Subcutaneous abdominal adipose tissue (tissue), 5 donors: ENCODE measurements around the gene INPP5A.

Experiments used
- H3K27ac ChIP-seq: one replicate; pipeline ENCODE4 v1.7.0; 2013; ENCODE audit warnings: low read depth, mild to moderate bottlenecking, inconsistent platforms, low read length, moderate library complexity
- H3K27me3 ChIP-seq, 5 donors: one replicate each; pipeline ENCODE4 v1.7.0; 2013; ENCODE audit warnings: low read length in 5 of 5, inconsistent platforms in 1 of 5; ENCODE audit not compliant: control insufficient read depth in 5 of 5, insufficient read depth in 4 of 5
- H3K36me3 ChIP-seq, 5 donors: one replicate each; pipeline ENCODE4 v1.7.0; 2013; ENCODE audit warnings: low read length in 5 of 5; ENCODE audit not compliant: control insufficient read depth in 5 of 5, insufficient read depth in 5 of 5
- H3K4me1 ChIP-seq, 5 donors: one replicate each; pipeline ENCODE4 v1.7.0; 2013; ENCODE audit warnings: low read length in 5 of 5, mild to moderate bottlenecking in 3 of 5, moderate library complexity in 1 of 5; ENCODE audit not compliant: control insufficient read depth in 5 of 5, insufficient read depth in 5 of 5
- H3K4me3 ChIP-seq, 5 donors: one replicate each; pipeline ENCODE4 v1.7.0; 2013; ENCODE audit warnings: low read length in 5 of 5, low read depth in 1 of 5
- H3K9ac ChIP-seq, 5 donors: one replicate each; pipeline ENCODE4 v1.7.0; 2013; ENCODE audit warnings: low read length in 5 of 5, mild to moderate bottlenecking in 4 of 5, moderate library complexity in 3 of 5
- H3K9me3 ChIP-seq, 5 donors: one replicate each; pipeline ENCODE4 v1.7.0; 2013; ENCODE audit warnings: low read length in 5 of 5; ENCODE audit not compliant: control insufficient read depth in 5 of 5
- donor health status: healthy.
- donor health status: healthy.
- donor health status: healthy.
- donor health status: healthy.
- donor health status: healthy.

INPP5A gene

DNA sequence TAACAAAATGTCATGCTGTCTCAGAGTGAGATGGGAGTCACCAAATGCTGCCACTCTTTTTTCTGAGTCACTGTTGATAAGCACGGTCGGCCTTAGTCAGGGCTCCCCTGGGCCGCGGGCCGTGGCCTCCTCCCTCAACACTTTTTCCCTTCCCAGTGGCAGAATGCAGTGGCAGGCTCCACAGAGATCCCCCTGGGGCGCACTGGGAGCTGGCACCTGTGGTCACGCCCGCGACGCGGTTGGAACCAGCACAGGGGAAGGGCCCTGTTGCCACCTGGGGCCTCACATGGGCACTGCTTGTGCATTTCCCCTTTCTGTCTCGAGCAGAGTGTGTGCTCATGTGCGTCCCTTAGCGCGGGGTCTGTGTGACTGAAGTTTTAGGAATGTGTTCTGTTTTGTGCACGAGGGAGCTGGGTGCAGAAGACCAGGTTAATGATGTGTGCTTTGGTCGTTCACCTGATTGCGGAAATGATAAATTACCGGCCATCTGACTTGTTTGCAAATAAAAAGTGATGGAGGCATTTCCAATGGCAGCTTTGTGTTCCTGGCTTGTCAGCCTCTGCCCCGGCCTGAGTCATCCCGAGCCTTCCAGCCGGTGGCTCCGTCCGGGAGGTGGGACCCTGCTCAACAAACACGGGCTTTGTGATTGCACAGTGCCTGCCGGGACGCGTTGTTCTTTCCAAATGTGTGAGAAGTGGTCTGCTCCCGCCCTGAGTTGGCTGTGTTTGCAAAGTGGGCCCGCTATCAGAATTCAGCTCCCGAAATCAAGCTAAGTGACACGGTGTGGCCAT is 147.7 kb downstream of the INPP5A start:
- peaks cover 0 to 21% (median under 1%) of the 10 kb centered on the region in 5 donors for H3K36me3 ChIP-seq
- no peak overlapping the region for H3K4me3 ChIP-seq
- H3K9me3 ChIP-seq: no peaks in the 10 kb centered on the region
- peaks cover 0 to 5% (median 0%) of the 10 kb centered on the region in 5 donors for H3K4me1 ChIP-seq
- no peaks in the 10 kb centered on the region for H3K27me3 ChIP-seq
- H3K9ac ChIP-seq: no peak overlapping the region
- H3K27ac ChIP-seq: no peak overlapping the region

GRCh38 chr10:132685921-132686680 is 148.5 kb downstream of the INPP5A start:
- H3K27me3 ChIP-seq: no peaks in the 10 kb centered on the region
- no peak overlapping the region for H3K4me3 ChIP-seq
- H3K9me3 ChIP-seq: no peaks in the 10 kb centered on the region
- H3K4me1 ChIP-seq: peaks cover 0 to 5% (median 0%) of the 10 kb centered on the region in 5 donors
- H3K9ac ChIP-seq: no peak overlapping the region
- H3K27ac ChIP-seq: no peak overlapping the region
- peaks cover 0 to 28% (median 8%) of the 10 kb centered on the region in 5 donors for H3K36me3 ChIP-seq

GRCh38 chr10:132687181-132687892 is 149.8 kb downstream of the INPP5A start:
- Histone ChIP-seq H3K36me3 (peaks cover 0 to 29% (median 14%) of the 10 kb centered on the region in 5 donors), H3K27ac (no peak overlapping the region), H3K4me1 (peaks cover 0 to 5% (median 0%) of the 10 kb centered on the region in 5 donors), H3K27me3 (no peaks in the 10 kb centered on the region), H3K9ac (no peak overlapping the region), H3K4me3 (no peak overlapping the region), H3K9me3 (no peaks in the 10 kb centered on the region)

DNA sequence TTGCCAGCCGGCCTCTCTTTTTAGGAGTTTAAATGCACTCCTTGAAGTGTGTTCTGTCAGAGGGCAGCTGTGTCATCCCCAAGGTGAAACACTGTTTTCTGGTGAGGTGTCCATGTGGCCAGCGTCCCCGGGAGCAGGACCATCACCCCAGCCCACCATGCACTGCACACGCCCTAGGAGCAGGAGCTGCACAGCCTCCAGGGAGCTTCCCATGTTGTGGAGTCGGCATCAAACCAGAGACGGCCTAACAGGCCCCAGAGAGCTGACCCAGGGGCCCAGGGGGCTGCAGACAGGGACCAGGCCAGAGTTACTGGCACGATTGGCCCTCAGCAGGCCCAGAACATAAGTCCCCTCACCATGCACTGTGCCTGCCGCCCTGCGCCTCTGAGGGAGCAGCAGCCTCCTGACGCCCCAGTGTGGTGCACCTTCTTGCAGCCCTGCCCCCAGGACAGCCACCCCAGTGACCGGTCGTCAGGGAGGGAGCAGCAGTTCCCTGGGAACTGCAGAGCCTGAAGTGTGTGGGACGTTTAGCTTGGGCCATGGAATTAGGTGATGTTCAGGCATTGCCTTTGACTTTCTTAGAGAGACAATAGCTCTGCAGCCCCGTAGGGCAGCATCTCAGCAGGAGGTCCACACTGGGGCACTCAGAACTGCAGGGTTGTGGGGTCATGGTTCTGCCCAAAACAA is 150.4 kb downstream of the INPP5A start:
- peaks cover 0 to 5% (median 0%) of the 10 kb centered on the region in 5 donors for H3K4me1 ChIP-seq
- no peak overlapping the region for H3K4me3 ChIP-seq
- H3K9me3 ChIP-seq: no peaks in the 10 kb centered on the region
- no peak overlapping the region for H3K27ac ChIP-seq
- H3K9ac ChIP-seq: no peak overlapping the region
- H3K27me3 ChIP-seq: no peaks in the 10 kb centered on the region
- peaks cover 0 to 24% (median 14%) of the 10 kb centered on the region in 5 donors for H3K36me3 ChIP-seq

DNA sequence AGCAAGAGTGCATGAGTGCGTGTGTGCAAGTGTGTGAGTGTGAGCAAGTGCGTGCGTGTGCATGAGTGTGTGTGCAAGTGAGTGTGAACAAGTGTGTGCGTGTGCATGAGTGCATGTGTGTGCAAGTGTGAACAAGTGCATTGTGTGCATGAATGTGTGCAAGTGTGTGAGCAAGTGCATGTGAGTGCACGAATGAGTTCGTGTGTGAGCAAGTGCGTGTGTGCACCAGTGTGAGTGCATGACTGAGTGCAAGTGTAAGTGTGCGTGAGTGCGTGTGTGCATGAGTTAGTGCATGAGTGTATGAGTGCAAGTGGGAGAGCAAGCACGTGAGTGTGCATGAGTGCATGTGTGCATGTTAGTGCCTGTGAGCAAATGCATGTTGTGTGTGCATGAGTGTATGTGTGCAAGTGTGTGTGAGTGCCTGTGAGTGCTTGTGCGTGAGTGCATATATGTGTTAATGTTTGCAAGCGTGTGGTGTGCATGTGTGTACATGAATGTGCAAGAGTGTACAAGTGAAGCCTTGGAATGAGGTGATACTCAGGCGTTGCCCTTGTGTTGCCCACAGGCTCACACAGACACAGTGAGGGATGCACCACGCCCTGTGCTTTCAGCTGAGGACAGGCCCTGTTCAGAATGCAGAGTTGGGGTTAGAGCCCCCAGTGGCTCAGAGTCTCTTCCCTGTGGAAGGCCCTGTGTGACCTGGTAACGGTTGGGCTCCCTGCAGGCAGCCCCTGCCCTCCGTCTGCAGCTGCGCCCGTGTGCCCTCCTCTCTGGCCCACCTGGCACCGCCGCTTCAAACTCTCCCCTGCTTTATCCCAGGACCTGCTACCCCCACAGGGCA is 151.2 kb downstream of the INPP5A start:
- no peak overlapping the region for H3K27ac ChIP-seq
- H3K9ac ChIP-seq: no peak overlapping the region
- no peaks in the 10 kb centered on the region for H3K27me3 ChIP-seq
- no peaks in the 10 kb centered on the region for H3K9me3 ChIP-seq
- peaks cover 0 to 5% (median 0%) of the 10 kb centered on the region in 5 donors for H3K4me1 ChIP-seq
- no peak overlapping the region for H3K4me3 ChIP-seq
- peaks cover 0 to 24% (median 14%) of the 10 kb centered on the region in 5 donors for H3K36me3 ChIP-seq

DNA sequence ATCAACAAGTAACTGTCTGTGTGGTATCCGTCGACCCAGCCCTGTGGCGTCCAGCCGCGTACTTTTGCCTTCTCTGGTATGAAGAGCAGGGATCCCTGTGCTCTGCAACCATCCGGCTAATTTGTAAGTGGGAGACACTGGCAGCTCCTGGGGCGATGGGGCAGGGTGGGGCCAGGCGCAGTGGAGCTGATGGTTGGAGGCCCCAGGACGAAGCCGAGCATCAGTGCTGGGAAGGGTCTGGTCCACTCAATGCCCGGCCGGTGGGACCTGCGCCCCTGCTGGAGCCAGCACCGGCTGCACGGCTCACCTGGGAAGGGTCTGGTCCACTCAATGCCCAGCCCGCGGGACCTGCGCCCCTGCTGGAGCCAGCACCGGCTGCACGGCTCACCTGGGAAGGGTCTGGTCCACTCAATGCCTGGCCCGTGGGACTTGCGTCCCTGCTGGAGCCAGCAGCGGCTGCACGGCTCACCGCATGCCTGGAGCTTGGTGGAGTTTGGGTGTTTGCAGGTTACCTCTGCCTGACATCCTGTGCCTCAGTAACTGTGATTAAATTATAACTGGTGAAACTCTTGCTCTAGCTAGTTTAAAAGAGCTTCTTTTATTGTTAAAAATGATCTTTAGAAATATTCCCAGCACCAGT is 152.3 kb downstream of the INPP5A start:
- Histone ChIP-seq H3K27ac (no peak overlapping the region), H3K9me3 (no peaks in the 10 kb centered on the region), H3K27me3 (no peaks in the 10 kb centered on the region), H3K4me1 (peaks cover 0 to 5% (median 0%) of the 10 kb centered on the region in 5 donors), H3K36me3 (peaks cover 0 to 24% (median 14%) of the 10 kb centered on the region in 5 donors), H3K9ac (no peak overlapping the region), H3K4me3 (no peak overlapping the region)

DNA sequence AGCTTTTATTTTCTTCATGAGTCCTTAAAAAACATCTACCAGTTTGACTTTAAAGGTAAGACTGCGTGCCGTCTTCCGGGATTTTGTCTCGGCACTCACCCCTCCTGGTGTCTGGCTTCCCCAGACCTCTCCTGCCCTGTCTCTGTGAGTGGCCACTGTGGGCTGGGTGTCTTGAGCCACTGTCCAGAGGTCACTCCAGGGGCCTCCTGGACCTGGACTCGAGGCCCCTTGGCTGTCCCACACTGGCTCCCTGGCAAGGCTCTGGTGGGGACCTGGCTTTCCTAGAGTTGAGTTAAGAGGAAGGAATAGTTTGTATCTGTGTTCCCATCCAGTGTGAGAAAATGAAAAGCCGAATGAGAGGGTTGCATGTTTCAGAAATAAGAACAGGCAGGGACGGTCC is 152.8 kb downstream of the INPP5A start:
- H3K27me3 ChIP-seq: no peaks in the 10 kb centered on the region
- no peak overlapping the region for H3K9ac ChIP-seq
- H3K36me3 ChIP-seq: peaks cover 0 to 24% (median 14%) of the 10 kb centered on the region in 5 donors
- peaks cover 0 to 3% (median 0%) of the 10 kb centered on the region in 5 donors for H3K4me1 ChIP-seq
- H3K27ac ChIP-seq: no peak overlapping the region
- H3K9me3 ChIP-seq: peaks cover 0 to 3% (median 2%) of the 10 kb centered on the region in 5 donors
- no peak overlapping the region for H3K4me3 ChIP-seq

DNA sequence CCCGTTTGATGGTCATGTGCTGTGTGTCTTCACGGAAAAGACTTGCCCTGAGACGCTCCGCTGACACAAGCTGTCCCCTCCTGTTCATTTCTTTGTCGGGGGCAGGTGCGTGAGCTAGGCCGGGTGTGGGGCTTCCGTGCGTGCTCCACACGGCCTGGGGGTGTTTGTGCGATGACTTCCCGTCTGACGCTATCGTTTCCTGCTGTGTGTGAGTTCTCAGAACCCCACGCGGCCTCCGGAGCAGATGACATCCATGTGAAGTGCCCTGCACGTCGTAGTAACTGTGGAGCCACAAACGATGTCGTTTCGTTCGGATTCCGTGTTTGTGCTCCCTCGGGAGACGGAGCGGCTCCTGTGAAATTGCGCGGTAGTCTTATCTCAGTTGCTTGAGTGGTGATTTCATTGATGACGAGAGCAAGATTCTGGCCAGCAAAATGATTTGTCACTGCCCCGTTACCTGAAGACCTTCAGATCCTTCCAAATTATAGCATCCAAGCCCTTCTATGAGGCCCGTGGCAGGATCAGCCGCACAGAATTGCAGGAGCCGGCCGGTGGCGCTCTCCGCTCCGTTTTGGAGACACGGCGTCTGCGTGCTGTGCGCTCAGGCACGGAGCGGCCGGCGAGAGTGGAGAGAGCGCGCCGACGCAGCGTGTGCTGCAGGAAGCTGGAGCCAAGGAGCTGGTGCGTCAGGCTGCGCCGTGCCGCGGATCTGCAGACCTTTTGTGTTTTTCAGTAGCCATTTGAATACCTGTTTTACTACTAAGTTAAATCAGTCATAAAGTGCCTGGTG is 153.4 kb downstream of the INPP5A start:
- H3K4me1 ChIP-seq: peaks cover 0 to 3% (median 0%) of the 10 kb centered on the region in 5 donors
- H3K9ac ChIP-seq: no peak overlapping the region
- H3K4me3 ChIP-seq: no peak overlapping the region
- no peaks in the 10 kb centered on the region for H3K27me3 ChIP-seq
- H3K36me3 ChIP-seq: peaks cover 0 to 24% (median 14%) of the 10 kb centered on the region in 5 donors
- H3K27ac ChIP-seq: no peak overlapping the region
- peaks cover 0 to 6% (median 3%) of the 10 kb centered on the region in 5 donors for H3K9me3 ChIP-seq
